ENCODE measurements around the gene STK25.

The STK25 gene

DNA sequence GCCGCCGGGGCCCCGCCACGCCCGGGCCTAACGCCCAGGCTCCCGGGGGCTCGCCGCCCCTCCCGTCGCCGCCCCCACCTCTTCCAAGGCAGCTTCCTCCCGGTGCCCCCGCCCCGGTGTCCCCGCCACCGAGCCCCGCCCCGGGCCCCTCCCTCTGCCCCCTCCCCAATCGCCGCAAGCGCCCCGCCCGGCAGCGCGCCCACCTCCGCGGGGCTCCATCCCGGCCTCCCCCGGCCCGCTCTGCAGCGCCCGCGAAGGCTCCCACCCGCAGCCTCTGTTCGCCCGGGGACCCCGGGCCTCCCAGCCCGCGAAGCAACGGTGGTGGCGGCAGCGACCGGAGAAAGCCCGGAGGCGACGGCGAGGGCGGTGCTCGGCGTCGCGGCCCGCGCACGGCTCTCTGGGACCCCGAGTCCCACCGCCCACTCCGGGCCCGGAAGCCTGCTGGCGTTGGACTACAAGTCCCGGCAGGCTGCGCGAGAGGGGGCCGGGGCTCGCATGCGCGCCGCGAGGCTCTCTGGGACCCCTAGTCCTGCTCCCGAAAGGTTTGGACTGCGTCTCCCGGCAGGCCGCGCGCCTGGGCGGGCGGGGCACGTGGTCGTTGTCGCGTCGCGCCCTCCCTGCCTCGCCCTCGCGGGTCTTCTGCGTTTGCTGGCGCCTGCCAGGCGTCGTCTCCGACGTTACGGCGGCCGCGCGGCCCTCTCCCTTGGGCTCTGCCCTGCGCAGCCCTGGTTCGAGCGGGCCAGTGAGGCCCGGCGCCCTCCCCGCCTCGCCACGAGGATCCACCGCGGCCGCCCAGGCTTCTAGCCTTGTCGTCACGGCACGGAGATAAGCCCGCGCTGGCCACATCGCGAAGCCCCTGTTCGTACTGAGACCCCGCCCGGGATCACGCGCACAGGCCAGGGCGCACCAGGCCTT, at the start of gene STK25:
TSS of gene STK25 (minus strand) at position 345 of the 915 bp plus-strand sequence. CDS start 549 bp downstream, outside the sequence.
- peak; percentile 80 for DNase-seq

- no peak for DNase-seq
Observed at GRCh38 chr2:241556746-241557145, 48.4 kb upstream of the STK25 start.

GRCh38 chr2:241555711-241556110, 47.3 kb upstream of the STK25 start:
- no peak for DNase-seq

GRCh38 chr2:241554610-241555322, 46.4 kb upstream of the STK25 start:
- DNase-seq, result no peak

DNA sequence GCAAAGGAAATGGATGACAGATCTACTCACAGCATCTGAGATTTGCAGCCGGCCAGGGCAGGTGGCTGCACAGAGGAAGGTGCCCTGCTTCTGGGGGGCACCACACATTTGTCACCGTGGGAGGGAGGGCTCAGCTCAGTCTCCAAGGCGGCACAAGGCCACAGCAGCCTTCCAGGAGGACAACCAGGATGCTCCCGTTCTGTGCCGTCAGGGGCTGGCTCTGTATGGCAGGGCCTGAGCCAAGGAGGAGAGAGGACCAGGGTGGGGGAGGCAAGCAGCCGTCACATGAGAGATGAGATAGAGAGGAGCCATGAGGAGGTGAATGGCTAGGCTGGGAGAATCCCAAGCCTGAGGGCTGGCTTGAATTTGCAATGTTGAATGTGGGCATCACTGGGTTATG, 45.6 kb upstream of the STK25 start:
- DNase-seq, result no peak

DNA sequence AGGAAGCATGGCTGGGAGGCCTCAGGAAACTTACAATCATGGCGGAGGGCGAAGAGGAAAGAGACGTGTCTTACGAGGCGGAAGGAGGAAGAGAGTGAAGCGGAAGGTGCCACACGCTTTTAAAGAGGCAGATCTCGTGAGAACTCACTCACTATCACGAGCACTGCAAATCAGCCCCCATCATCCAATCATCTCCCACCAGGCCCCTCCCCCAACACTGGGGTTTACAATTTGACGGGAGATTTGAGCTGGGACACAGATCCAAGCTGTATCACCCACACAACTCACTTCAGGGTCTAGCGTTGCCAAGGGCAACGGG, 45.1 kb upstream of the STK25 start:
- DNase-seq, result no peak

DNA sequence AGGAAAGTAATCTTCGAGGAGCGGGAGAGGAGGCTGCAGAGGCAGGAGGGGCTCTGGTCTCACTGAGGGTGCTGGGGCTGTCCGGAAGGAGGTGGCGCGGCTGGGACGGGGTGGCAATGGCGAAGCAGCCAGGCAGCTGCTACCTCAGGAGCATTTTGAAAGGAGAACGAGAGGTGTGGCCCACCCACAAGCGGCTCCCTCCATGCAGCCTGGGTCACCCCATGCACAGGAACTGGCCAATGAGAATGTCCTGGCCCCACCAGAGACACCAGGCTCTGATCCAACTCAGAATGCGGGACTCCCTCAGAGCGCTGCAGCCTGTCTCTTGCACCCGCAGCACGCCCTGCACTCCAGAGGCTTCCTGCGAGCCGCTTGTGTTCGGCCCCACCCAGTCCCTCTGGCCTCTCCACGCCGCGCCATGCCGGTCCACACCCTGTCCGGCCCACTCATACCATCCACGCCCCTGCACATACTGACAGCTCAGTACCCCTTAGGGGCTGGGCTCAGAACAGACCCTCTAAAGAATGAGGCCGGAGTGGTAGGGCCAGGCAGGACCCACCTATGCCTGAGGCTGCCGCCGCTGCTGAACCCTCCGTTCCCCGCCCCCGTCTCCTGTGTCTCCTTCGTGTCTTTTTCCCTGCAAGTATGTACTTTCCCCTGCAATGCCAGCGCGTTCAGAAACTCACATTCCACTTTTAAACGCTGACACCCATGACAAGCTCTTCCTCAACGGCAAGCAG, 43.8 kb upstream of the STK25 start:
- DNase-seq, result no peak

DNA sequence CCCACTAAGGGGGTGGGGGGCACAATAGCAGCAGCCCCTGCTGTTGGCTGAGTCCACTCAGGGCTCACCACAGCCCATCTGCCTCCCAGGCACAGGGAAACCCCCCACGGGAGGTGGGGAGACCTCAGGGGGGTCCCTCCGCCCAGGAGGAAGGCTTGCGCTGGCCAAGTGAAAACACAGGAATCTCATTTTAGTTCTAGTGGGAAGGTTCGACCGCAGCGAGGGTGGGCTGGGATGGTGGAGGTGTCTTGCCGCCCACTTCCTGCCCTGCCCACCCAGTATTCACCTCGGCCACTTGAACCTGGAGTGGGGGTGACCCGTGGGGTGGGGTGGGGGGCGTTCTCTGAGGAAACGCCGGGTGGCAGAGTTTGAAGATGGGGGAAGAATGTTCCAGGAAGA, 43.2 kb upstream of the STK25 start:
- no peak for DNase-seq

GRCh38 chr2:241550616-241551580, 42.5 kb upstream of the STK25 start:
- DNase-seq, result no peak

DNA sequence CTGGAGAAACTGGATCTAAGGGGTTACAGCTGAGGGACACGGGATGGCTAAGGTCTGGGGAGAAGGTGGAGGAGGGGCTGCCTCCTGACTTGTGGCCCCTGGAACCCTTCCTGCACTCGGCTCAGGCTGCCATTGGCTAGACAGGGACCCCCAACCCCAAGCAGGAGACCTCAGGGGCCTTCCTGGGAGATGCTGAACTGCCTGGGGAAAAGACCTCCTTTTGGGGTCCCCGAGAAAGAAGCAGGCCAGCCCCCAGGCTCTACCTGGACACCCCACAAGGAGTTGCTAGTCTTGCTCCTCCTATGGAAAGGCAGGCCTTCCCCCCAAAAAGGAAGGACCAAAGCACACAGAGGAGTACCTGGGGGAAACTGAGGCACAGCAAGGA, 40.1 kb upstream of the STK25 start:
- DNase-seq, result no peak

GRCh38 chr2:241547781-241548450, 39.5 kb upstream of the STK25 start:
- DNase-seq, result no peak

GRCh38 chr2:241546771-241547498, 38.6 kb upstream of the STK25 start:
- DNase-seq, result no peak

GRCh38 chr2:241545523-241546473, 37.4 kb upstream of the STK25 start:
- DNase-seq, result no peak

- DNase-seq, result no peak
Observed at GRCh38 chr2:241545106-241545505, 36.7 kb upstream of the STK25 start.

DNA sequence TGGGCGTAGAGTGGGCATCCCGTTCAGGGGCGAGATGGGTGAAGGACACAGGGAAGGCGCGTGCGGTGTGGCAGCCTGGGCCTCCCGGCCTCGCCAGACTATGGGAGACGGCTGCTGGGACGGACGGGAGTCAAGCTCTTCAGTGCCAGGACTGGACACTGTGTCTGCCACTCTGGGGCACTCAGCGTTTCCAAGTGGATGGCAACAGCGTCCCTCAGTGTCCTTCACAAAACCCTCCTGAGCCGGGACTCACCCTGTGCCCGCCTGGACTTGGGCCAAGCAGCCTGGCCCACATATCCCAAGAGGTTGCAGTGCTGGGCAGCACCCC, 33.9 kb upstream of the STK25 start:
- no peak for DNase-seq

DNA sequence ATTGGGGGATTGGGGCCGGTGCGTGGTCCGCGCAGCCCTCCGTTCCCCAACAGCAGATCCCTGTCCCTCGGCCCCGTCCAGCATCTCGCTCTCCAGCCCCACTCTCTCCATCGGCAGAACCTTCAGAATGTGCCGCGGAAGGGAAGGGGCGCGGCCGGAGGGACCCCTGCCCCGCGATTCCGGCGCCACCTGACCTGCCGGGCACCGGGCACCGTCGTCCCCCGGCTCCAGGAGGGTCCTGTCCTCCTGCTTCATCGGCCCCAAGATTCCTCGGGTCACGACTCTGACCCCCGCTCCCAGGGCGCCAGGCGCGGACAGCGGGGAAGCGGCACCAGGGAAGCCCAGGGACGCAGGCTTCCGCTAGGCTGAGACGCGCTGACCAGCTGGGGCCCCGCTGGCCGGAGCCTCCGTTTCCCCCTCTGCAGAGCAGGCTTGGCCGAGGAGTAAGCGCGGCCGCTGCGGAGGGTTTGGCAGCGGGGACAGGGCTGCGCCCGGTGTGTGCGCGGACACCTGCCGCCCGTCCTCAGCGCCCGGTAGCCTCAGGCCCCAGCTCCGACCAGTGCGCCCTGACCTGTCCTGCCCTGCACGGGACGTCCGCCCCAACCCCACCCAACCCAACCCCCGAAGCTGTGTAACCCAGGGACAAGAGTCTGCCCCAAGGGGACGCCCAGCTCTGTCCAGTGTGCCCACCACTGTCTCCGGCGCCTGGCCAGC, 33.3 kb upstream of the STK25 start:
- no peak for DNase-seq

GRCh38 chr2:241540771-241541561, 32.6 kb upstream of the STK25 start:
- DNase-seq, result no peak

GRCh38 chr2:241540401-241540770, 32.0 kb upstream of the STK25 start:
- no peak for DNase-seq
